Measurements from ENCODE around the gene CNTN1. TPM values are rescaled to one million over a fixed set of nuclear protein-coding genes. Genes with fewer than 3 reads are reported as not detected.

Gene CNTN1
- total RNA-seq, 4 donors from 2014 or later: 64.1 to 193 (median 92.4) TPM

DNA sequence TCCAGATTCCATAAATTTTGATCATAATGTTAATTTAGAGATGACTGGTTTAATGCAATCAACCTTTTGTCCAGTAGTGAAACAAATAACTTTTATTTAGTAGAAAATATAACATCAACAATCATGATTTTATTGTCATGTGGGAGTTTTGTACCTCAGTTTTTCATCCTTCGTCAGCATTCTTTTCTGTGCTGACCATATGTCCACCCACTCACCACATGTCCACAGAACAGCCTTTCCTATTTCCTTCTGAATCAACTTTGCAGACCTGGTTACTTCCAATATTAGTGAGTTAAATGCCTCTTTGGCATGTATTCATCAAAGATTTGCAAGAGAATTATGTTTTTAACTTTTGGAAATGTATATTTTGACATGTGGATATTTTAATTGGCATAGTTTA is 36.8 kb upstream of the CNTN1 start:
- Histone ChIP-seq H3K4me1 (no peaks in the 10 kb centered on the region), H3K27me3 (no peaks in the 10 kb centered on the region), H3K36me3 (no peaks in the 10 kb centered on the region), H3K4me3 (no peak overlapping the region), H3K27ac (no peak overlapping the region), H3K9me3 (no peaks in the 10 kb centered on the region)
- no peak for ATAC-seq
- 90 to 100% methylated on average over 1 of the region's 1 CpG for WGBS, 2 donors (ENCODE audit: low coverage in 1 of 2)
- TF ChIP-seq POLR2AphosphoS5 (IDR thresholded peaks at IDR 0.05) (no peak), POLR2A (IDR thresholded peaks at IDR 0.05) (no peak), EP300 (IDR thresholded peaks at IDR 0.05) (no peak)
- TF ChIP-seq, protein P1, sequence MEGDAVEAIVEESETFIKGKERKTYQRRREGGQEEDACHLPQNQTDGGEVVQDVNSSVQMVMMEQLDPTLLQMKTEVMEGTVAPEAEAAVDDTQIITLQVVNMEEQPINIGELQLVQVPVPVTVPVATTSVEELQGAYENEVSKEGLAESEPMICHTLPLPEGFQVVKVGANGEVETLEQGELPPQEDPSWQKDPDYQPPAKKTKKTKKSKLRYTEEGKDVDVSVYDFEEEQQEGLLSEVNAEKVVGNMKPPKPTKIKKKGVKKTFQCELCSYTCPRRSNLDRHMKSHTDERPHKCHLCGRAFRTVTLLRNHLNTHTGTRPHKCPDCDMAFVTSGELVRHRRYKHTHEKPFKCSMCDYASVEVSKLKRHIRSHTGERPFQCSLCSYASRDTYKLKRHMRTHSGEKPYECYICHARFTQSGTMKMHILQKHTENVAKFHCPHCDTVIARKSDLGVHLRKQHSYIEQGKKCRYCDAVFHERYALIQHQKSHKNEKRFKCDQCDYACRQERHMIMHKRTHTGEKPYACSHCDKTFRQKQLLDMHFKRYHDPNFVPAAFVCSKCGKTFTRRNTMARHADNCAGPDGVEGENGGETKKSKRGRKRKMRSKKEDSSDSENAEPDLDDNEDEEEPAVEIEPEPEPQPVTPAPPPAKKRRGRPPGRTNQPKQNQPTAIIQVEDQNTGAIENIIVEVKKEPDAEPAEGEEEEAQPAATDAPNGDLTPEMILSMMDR (IDR thresholded peaks at IDR 0.05): no peak

DNA sequence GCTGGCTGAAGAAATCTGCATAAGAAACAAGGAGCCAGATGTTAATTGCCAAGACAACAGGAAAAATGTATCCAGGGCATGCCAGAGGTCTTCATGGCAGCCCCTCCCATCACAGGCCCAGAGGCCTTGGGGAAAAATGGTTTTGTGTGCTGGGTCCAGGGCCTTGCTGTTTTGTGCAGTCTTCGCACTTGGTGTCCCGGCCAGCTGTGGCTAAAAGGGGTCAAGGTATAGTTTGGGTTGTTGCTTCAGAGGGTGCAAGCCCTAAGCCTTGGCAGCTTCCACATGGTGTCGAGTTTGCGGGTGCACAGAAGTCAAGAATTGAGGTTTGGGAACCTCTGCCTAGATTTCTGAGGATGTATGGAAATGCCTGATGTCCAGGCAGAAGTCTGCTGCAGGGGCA is 29.9 kb upstream of the CNTN1 start:
- peaks cover 0 to 2% (median 0%) of the 10 kb centered on the region in 3 donors for H3K4me1 ChIP-seq
- TF ChIP-seq EP300 (IDR thresholded peaks at IDR 0.05) (no peak), POLR2AphosphoS5 (IDR thresholded peaks at IDR 0.05) (no peak), POLR2A (IDR thresholded peaks at IDR 0.05) (no peak)
- TF ChIP-seq, protein P1 (IDR thresholded peaks at IDR 0.05): no peak
- no peaks in the 10 kb centered on the region for H3K36me3 ChIP-seq
- 89% methylated on average over 3 of the region's 4 CpGs; no CpG with 5 or more reads in 1 of the 2 donors for WGBS, 2 donors (ENCODE audit: low coverage in 1 of 2)
- H3K27me3 ChIP-seq: no peaks in the 10 kb centered on the region
- no peak overlapping the region for H3K27ac ChIP-seq
- no peaks in the 10 kb centered on the region for H3K9me3 ChIP-seq
- no peak for ATAC-seq
- no peak overlapping the region for H3K4me3 ChIP-seq

DNA sequence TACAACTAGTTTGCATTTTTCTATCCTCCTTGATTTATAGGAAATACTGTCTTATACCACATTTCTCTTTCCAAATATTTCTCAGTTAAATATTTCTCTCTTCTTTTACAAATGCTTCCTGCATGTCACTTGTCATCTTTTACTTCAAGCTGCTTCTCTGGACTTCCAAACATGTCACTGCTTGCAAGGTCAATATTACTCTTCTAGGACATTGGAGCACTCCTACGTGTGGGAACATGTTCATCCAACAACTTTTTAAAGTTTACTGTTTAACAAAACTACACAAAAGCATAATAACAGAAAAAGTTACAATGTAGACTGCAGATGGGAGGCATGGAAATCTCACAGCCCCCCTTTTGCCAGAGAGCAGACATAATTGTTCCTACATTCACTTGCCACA is 28.5 kb upstream of the CNTN1 start:
- no peak for TF ChIP-seq EP300 (IDR thresholded peaks at IDR 0.05)
- TF ChIP-seq, protein P1 (IDR thresholded peaks at IDR 0.05): no peak
- TF ChIP-seq POLR2A (IDR thresholded peaks at IDR 0.05): no peak
- no peak for TF ChIP-seq POLR2AphosphoS5 (IDR thresholded peaks at IDR 0.05)
- H3K36me3 ChIP-seq: no peaks in the 10 kb centered on the region
- H3K4me1 ChIP-seq: peaks cover 4 to 17% (median 5%) of the 10 kb centered on the region in 3 donors
- no peaks in the 10 kb centered on the region for H3K9me3 ChIP-seq
- H3K27me3 ChIP-seq: no peaks in the 10 kb centered on the region
- H3K27ac ChIP-seq: no peak overlapping the region
- no peak overlapping the region for H3K4me3 ChIP-seq
- no peak for ATAC-seq
- 75 to 89% methylated on average over 1 of the region's 1 CpG for WGBS, 2 donors (ENCODE audit: low coverage in 1 of 2)

DNA sequence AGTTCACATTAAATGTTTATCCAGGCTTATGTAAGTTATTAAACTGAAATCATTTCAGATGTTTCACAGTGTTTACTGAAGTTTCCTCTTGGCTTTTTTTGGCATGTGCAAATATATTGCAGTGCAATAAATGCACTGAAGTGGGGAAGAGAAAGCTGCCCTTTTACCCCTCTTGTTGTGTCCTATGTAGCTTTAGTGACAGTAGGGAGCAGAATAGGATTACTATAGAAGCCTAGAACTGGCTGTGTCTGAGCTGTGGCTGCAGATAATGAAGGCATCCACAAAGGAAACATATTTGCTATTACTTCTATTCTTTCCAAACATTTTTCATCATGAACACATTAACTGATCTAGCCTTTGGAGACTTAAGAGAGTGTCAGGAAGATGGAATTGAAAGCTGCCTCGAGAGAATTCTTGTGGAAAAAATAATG is 24.1 kb upstream of the CNTN1 start:
- WGBS, 2 donors (ENCODE audit: low coverage in 1 of 2): 0 to 5% methylated on average over 1 of the region's 1 CpG
- Histone ChIP-seq H3K27ac (no peak overlapping the region), H3K27me3 (no peaks in the 10 kb centered on the region), H3K36me3 (no peaks in the 10 kb centered on the region), H3K4me1 (peaks cover 4 to 29% (median 5%) of the 10 kb centered on the region in 3 donors), H3K9me3 (no peaks in the 10 kb centered on the region), H3K4me3 (no peak overlapping the region)
- ATAC-seq: no peak
- TF ChIP-seq, protein P1 (IDR thresholded peaks at IDR 0.05): peak in 2 of 4 experiments; percentile 28 to 47
- TF ChIP-seq POLR2AphosphoS5 (IDR thresholded peaks at IDR 0.05): no peak

DNA sequence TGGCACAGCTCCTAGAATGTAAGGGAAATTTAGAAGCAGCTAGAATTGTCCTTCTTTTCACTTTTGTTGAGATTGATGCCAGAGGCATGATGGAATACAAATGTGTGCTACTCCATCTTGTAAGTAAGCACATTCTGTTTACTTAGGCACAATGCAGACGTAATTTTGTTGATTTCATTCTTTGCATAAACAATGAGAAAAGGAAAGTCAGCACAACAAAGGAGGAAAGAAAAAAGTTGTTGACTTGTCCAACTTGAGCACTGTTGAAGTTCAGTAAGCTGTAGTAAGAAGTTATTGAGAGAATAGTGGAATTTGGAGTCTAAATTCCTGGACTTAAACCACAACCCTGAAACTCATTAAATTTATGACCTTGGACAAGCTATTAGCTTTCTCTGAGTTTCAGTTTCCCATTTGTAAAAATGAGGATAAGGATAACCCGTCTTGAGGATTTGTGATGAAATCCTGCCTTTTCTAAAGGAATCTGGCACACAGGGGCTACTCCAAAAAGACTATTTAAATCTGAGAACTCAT is 19.4 kb upstream of the CNTN1 start:
- Histone ChIP-seq H3K27me3 (no peaks in the 10 kb centered on the region), H3K4me3 (no peak overlapping the region), H3K9me3 (peaks cover 0 to 9% (median 0%) of the 10 kb centered on the region in 3 donors), H3K36me3 (no peaks in the 10 kb centered on the region), H3K4me1 (peaks cover 4 to 26% (median 5%) of the 10 kb centered on the region in 3 donors), H3K27ac (peak overlapping the region in 1 of 4 donors; percentile 7)
- TF ChIP-seq POLR2A (IDR thresholded peaks at IDR 0.05) (no peak), POLR2AphosphoS5 (IDR thresholded peaks at IDR 0.05) (no peak), EP300 (IDR thresholded peaks at IDR 0.05) (no peak)
- TF ChIP-seq, protein P1 (IDR thresholded peaks at IDR 0.05): no peak
- WGBS, 2 donors (ENCODE audit: low coverage in 1 of 2): 28 to 32% methylated on average over 2 of the region's 2 CpGs
- ATAC-seq: no peak
